IPS-18a (cell line): ENCODE data around the gene VSTM2L.
"Not testable (repeated sequence)": the region's sequence is repeated elsewhere in the genome, so short reads cannot be mapped to it uniquely, and the experiment has no call there.

Experiments
- H3K27ac ChIP-seq: one replicate; pipeline ENCODE4 v1.5.1; 2013; ENCODE audit warnings: low read length
- H3K27me3 ChIP-seq: one replicate; pipeline ENCODE4 v1.6.1; 2013; ENCODE audit warnings: mild to moderate bottlenecking, low read length; ENCODE audit not compliant: control insufficient read depth, insufficient read depth
- H3K36me3 ChIP-seq: one replicate; pipeline ENCODE4 v1.6.1; 2013; ENCODE audit warnings: low read depth, low read length; ENCODE audit not compliant: control insufficient read depth
- H3K4me1 ChIP-seq: one replicate; pipeline ENCODE4 v1.6.1; 2013; ENCODE audit warnings: low read depth, low read length; ENCODE audit not compliant: control insufficient read depth
- H3K4me3 ChIP-seq: one replicate; pipeline ENCODE4 v1.5.1; 2013; ENCODE audit warnings: low read length
- H3K9ac ChIP-seq: one replicate; pipeline ENCODE4 v1.6.1; 2013; ENCODE audit warnings: mild to moderate bottlenecking, low read length, moderate library complexity
- H3K9me3 ChIP-seq: one replicate; pipeline ENCODE4 v1.6.1; 2013; ENCODE audit warnings: low read depth, low read length; ENCODE audit not compliant: control insufficient read depth

VSTM2L gene, protein sequence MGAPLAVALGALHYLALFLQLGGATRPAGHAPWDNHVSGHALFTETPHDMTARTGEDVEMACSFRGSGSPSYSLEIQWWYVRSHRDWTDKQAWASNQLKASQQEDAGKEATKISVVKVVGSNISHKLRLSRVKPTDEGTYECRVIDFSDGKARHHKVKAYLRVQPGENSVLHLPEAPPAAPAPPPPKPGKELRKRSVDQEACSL

DNA sequence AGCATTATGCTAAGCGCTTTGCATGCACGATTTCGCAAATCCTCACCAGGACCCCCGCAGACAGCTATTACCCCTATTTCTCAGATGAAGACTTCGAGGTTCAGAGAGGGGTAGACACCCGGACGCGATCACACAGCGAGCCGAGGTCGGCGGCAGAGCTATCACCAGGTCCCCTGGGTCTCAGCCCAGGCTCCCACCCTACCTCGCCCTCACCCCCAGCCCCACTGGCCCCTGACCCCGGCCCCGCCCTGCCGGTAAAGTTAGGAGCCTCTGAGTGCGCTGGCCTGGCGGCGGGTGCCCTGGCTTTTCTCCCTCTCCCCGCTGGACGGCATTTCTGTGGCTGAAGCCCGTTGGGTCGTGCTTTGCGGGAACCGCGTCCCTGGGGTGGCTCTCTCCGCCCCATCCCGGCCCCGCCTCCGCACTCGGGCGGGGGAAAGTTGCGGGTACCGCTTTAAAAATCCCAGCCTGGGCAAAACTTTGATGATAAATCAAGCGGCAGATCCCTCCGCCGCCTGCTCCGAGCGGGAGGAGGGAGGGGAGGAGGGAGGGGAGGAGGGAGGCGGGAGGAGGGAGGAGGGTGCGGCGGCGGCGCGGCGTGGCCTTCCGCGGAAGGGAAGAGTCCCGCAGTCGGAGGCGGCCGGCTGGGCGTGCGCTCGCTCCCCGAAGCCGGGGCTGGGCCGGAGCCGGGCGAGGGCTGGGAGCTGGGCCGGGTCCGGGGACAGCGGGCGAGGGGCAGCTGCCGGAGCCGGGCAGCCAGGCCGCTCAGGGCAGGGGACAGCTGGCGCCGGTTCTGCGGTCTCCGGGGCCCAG, at the start of gene VSTM2L:
Gene VSTM2L, plus strand, starts transcription at position 624 of the 810 bp plus-strand sequence. CDS start 224 bp downstream, outside the sequence.
- H3K4me1 ChIP-seq: peaks cover 15% of the 10 kb centered on the region
- H3K4me3 ChIP-seq: peak within 1 kb of the TSS; percentile 44
- no peaks in the 10 kb centered on the region for H3K9me3 ChIP-seq
- H3K9ac ChIP-seq: no peak within 1 kb of the TSS
- H3K27ac ChIP-seq: no peak within 1 kb of the TSS
- peaks cover 4% of the 10 kb centered on the region for H3K27me3 ChIP-seq
- H3K36me3 ChIP-seq: no peaks in the 10 kb centered on the region

DNA sequence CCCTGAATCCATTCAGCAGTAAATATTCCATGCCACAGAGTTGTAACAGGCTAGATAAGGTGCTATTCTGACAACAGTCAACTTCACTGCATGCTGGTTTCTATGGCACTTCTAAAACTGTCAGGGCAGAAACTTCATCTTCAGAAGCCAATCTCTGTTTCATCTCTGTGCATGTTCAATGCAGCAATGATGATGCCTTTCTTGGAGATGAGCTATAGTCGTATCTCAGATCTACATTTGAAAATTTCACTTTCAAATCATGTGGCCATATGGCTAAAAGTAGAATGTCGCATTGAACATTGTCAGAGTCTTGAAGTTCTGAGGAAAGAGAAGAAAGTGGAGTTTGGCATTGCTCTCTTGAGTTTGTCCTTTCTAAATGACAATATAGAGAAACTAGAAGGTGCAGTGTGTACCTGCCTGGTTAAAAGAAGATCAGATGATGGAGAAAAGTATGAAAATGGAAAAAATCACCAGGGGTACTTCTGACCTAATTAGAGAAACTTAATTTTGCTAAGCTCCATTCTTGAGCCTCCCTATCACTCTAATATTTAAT, 49.0 kb upstream of the VSTM2L start:
- Histone ChIP-seq H3K27ac (no peak overlapping the region), H3K27me3 (no peaks in the 10 kb centered on the region), H3K36me3 (no peaks in the 10 kb centered on the region), H3K4me1 (no peaks in the 10 kb centered on the region), H3K9me3 (no peaks in the 10 kb centered on the region), H3K9ac (no peak overlapping the region), H3K4me3 (no peak overlapping the region)

GRCh38 chr20:37856034-37856433, 46.9 kb upstream of the VSTM2L start:
- not testable (repeated sequence) for H3K9me3 ChIP-seq, H3K9ac ChIP-seq, H3K27me3 ChIP-seq, H3K4me1 ChIP-seq, H3K27ac ChIP-seq, H3K36me3 ChIP-seq, H3K4me3 ChIP-seq

- no peak overlapping the region for H3K27ac ChIP-seq
- no peaks in the 10 kb centered on the region for H3K9me3 ChIP-seq
- no peak overlapping the region for H3K9ac ChIP-seq
- H3K4me3 ChIP-seq: no peak overlapping the region
- H3K27me3 ChIP-seq: no peaks in the 10 kb centered on the region
- no peaks in the 10 kb centered on the region for H3K4me1 ChIP-seq
- peaks cover 4% of the 10 kb centered on the region for H3K36me3 ChIP-seq
Observed at GRCh38 chr20:37856932-37857660, 45.8 kb upstream of the VSTM2L start.

DNA sequence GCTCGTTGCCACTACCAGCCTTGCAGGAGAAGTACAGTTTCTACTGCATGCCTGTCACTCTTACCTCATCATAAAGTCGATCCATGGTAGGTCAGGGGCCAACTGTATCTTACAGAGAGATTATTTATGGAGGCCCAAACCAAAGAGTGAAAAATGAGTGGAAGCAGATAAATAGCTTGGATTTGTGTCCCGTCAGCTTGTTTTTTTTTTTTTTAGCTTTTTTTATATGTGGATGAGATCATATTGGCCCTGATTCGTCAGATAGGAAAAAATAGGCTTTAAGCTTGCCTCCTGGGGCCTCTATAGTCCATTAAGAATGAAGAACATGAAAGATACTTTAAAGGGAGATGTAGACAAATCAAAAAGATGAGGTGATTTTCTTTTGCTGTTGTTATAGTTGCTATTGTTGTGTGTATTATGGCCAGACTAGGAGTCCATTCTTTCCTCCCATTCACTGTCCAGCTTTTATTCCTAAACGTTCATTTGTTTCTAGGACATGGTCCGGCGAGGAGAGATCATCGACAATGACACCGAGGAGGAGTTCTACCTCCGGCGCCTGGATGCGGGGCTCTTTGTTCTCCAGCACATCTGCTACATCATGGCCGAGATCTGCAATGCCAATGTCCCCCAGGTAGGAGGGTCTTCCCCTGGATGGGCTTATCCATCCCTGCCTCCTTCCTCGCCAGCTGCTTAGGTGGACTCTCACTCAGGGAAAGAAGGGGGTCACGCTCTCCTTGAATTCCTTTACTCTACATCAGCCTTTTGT, 43.3 kb upstream of the VSTM2L start:
- Histone ChIP-seq H3K4me3 (no peak overlapping the region), H3K27ac (no peak overlapping the region), H3K4me1 (no peaks in the 10 kb centered on the region), H3K9ac (no peak overlapping the region), H3K27me3 (no peaks in the 10 kb centered on the region), H3K36me3 (peaks cover 4% of the 10 kb centered on the region), H3K9me3 (no peaks in the 10 kb centered on the region)

- Histone ChIP-seq H3K36me3 (peaks cover 4% of the 10 kb centered on the region), H3K9me3 (no peaks in the 10 kb centered on the region), H3K9ac (no peak overlapping the region), H3K27ac (no peak overlapping the region), H3K4me3 (no peak overlapping the region), H3K4me1 (no peaks in the 10 kb centered on the region), H3K27me3 (no peaks in the 10 kb centered on the region)
Observed at GRCh38 chr20:37863289-37863688, 39.6 kb upstream of the VSTM2L start.

DNA sequence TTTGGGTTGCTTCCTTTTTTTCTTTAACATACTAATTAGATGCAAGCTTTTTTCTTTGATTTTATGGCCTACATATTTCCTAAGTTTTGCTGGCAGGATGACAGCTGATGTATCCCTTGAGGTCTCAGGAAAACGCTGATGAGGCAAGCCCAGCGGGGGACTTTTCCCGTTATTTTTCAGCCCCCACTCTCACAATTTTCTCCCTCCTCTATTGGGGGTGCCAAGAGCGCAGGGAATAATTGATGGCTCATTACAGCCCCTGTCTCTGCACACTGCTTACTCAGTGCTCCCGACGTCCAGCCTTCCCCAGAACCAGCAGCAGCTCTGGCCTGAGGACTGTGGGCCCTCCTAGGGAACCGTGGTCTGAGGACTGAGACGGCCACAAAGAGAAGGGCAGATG, 38.6 kb upstream of the VSTM2L start:
- H3K27me3 ChIP-seq: no peaks in the 10 kb centered on the region
- no peak overlapping the region for H3K4me3 ChIP-seq

GRCh38 chr20:37866051-37866450, 36.9 kb upstream of the VSTM2L start:
- H3K9ac ChIP-seq: no peak overlapping the region
- H3K9me3 ChIP-seq: no peaks in the 10 kb centered on the region
- H3K36me3 ChIP-seq: peaks cover 4% of the 10 kb centered on the region
- H3K27ac ChIP-seq: no peak overlapping the region
- no peak overlapping the region for H3K4me3 ChIP-seq
- peaks cover 17% of the 10 kb centered on the region for H3K4me1 ChIP-seq
- H3K27me3 ChIP-seq: no peaks in the 10 kb centered on the region

More for the DNA sequence above, 38.6 kb upstream of the VSTM2L start:
- no peak overlapping the region for H3K9ac ChIP-seq
- H3K36me3 ChIP-seq: peaks cover 4% of the 10 kb centered on the region
- H3K27ac ChIP-seq: no peak overlapping the region
- H3K9me3 ChIP-seq: no peaks in the 10 kb centered on the region
- H3K4me1 ChIP-seq: peaks cover 10% of the 10 kb centered on the region

GRCh38 chr20:37867289-37868195, 35.4 kb upstream of the VSTM2L start:
- no peaks in the 10 kb centered on the region for H3K9me3 ChIP-seq
- H3K9ac ChIP-seq: no peak overlapping the region
- no peak overlapping the region for H3K27ac ChIP-seq
- H3K36me3 ChIP-seq: no peaks in the 10 kb centered on the region
- H3K27me3 ChIP-seq: no peaks in the 10 kb centered on the region
- H3K4me3 ChIP-seq: no peak overlapping the region
- H3K4me1 ChIP-seq: peaks cover 17% of the 10 kb centered on the region

DNA sequence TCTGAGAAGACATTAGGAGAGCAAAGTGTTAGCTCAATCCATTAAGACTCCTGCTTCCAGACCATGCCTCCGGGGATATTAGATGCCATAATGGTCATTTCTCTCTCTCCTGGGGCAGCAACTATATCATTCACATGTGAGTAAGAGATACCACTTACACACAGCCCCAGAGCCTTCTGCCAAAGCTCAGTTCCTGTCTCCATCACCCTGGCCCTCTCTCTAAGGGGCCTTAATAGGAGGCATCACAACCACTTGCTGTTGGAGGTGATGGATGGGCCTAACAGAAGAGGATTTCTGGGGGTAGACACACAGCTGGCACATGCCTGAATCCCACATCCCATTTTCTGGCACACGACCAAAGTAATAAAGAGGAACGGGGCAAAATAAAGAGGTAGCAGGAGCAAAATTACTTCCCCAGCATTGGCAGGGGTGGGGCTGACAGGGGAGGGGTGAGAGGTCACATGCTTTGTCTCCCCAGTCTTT, 34.0 kb upstream of the VSTM2L start:
- Histone ChIP-seq H3K9me3 (no peaks in the 10 kb centered on the region), H3K4me1 (peaks cover 17% of the 10 kb centered on the region), H3K27ac (no peak overlapping the region), H3K9ac (no peak overlapping the region), H3K27me3 (no peaks in the 10 kb centered on the region), H3K36me3 (peaks cover 2% of the 10 kb centered on the region), H3K4me3 (no peak overlapping the region)
